ENCODE data around the gene ALG3. TPM values are rescaled to one million over a fixed set of nuclear protein-coding genes. Genes with fewer than 3 reads are reported as not detected.

Gene ALG3
- total RNA-seq, 4 donors from 2014 or later, result 45.8 to 63.9 (median 54.6) TPM

DNA sequence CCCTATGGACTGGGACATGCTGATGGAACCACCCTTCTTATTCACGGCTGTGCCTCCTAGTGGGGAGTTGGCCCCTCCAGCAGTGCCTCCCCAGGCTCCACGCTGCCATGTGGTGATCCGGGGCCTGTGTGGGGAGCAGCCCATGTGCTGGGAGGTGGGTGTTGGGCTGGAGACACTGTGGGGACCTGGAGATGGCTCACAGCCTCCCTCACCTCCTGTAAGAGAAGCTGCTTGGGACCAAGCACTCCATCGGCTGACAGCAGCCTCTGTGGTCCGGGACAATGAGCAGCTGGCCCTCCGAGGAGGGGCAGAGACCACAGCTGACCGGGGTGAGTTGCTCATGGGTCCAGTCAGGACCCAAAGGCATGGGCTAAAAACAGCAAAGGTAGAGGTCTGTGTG, 9.1 kb downstream of the ALG3 start:
- Histone ChIP-seq H3K27ac (no peak overlapping the region), H3K36me3 (peaks cover 15 to 30% (median 23%) of the 10 kb centered on the region in 3 donors), H3K4me1 (peaks cover 0 to 14% (median 7%) of the 10 kb centered on the region in 3 donors), H3K4me3 (no peak overlapping the region), H3K9me3 (no peaks in the 10 kb centered on the region), H3K27me3 (peaks cover 0 to 39% (median 0%) of the 10 kb centered on the region in 4 donors)
- TF ChIP-seq, protein P1, sequence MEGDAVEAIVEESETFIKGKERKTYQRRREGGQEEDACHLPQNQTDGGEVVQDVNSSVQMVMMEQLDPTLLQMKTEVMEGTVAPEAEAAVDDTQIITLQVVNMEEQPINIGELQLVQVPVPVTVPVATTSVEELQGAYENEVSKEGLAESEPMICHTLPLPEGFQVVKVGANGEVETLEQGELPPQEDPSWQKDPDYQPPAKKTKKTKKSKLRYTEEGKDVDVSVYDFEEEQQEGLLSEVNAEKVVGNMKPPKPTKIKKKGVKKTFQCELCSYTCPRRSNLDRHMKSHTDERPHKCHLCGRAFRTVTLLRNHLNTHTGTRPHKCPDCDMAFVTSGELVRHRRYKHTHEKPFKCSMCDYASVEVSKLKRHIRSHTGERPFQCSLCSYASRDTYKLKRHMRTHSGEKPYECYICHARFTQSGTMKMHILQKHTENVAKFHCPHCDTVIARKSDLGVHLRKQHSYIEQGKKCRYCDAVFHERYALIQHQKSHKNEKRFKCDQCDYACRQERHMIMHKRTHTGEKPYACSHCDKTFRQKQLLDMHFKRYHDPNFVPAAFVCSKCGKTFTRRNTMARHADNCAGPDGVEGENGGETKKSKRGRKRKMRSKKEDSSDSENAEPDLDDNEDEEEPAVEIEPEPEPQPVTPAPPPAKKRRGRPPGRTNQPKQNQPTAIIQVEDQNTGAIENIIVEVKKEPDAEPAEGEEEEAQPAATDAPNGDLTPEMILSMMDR (IDR thresholded peaks at IDR 0.05), result no peak
- no peak for TF ChIP-seq POLR2A (IDR thresholded peaks at IDR 0.05)
- 40 to 83% methylated on average over 1 to 2 of the region's 7 CpGs for WGBS, 2 donors
- intact Hi-C loops (cut with DNase I), result loop anchor here (5.0 kb wide), 1 partner anchor 92 kb away; no protein-coding TSS in a partner anchor
- DNase-seq, result no peak

DNA sequence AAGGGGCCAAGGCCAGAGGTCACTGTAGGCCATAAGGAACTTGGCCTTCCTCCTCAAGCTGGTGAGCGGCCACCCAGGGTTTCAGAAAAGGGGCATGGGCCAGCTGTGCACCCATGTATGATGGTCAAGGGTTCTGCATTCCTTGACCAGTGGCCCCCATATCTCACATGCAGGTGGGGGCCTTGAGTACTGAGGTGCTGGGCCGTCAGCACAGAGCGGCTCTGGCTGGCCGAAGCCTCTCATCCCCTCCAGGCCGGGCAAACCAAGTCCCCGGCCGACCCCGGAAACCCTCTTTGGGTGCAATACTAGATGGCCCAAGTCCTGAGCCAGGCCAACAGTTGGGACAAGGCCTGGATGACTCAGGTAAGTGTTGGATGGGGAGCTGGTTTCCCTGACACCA, 9.5 kb downstream of the ALG3 start:
- no peak for DNase-seq
- TF ChIP-seq POLR2A (IDR thresholded peaks at IDR 0.05), result no peak
- TF ChIP-seq, protein P1 (IDR thresholded peaks at IDR 0.05), result no peak
- WGBS, 2 donors, result 78 to 94% methylated on average over 1 to 8 of the region's 8 CpGs
- Histone ChIP-seq H3K4me1 (peaks cover 0 to 18% (median 7%) of the 10 kb centered on the region in 3 donors), H3K27me3 (peaks cover 0 to 43% (median 0%) of the 10 kb centered on the region in 4 donors), H3K27ac (no peak overlapping the region), H3K9me3 (no peaks in the 10 kb centered on the region), H3K36me3 (peaks cover 10 to 25% (median 18%) of the 10 kb centered on the region in 3 donors), H3K4me3 (no peak overlapping the region)
- intact Hi-C loops (cut with DNase I), result no loop called here

DNA sequence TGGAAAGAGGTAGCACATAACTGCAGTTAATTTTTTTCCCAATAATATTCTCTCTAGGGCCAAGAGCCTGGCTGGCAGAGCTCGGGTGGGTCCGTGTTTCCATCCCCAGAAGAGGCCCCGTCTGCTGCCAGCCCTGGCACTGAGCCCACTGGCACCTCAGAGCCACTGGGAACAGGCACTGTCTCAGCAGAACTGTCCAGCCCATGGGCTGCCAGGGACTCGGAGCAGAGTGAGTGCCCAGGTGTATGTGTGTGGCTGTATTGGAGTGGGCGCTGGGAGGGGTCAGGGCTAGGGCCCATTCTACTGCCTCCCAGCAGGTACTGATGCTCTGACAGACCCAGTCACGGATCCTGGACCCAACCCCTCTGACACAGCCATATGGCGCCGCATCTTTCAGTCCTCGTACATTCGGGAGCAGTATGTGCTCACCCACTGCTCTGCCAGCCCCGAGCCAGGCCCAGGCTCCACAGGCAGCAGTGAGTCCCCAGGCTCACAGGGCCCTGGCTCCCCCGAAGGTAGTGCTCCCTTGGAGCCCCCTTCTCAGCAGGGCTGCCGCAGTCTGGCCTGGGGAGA, 10.4 kb downstream of the ALG3 start:
- Histone ChIP-seq H3K27ac (no peak overlapping the region), H3K9me3 (no peaks in the 10 kb centered on the region), H3K4me1 (peaks cover 0 to 23% (median 7%) of the 10 kb centered on the region in 3 donors), H3K4me3 (no peak overlapping the region), H3K36me3 (peaks cover 1 to 16% (median 11%) of the 10 kb centered on the region in 3 donors), H3K27me3 (peaks cover 0 to 52% (median 0%) of the 10 kb centered on the region in 4 donors)
- no peak for DNase-seq
- intact Hi-C loops (cut with DNase I), result no loop called here
- 56 to 63% methylated on average over 7 to 11 of the region's 13 CpGs for WGBS, 2 donors
- TF ChIP-seq, protein P1 (IDR thresholded peaks at IDR 0.05), result no peak
- TF ChIP-seq POLR2A (IDR thresholded peaks at IDR 0.05), result no peak

DNA sequence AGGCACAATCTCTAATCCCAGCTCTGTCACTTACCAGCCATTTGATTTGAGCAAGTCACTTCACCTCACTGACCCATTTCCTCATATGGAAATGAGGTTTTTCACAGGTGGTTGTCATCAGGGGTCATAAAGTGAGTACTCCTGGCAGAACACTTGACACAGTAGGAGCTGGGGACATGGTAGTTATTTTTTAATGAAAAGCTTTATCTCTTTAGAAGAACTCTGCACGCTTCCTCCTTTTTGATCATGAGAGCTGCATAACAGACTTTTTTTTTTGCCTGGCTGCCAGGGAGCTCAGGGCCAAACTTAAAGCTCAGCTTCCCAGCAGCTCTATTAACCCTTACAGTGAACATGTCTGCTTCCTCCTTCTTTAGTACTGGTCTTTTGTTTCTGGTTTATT, 11.0 kb downstream of the ALG3 start:
- Histone ChIP-seq H3K36me3 (peaks cover 0 to 11% (median 7%) of the 10 kb centered on the region in 3 donors), H3K4me1 (peaks cover 0 to 23% (median 7%) of the 10 kb centered on the region in 3 donors), H3K27me3 (peaks cover 0 to 58% (median 0%) of the 10 kb centered on the region in 4 donors), H3K9me3 (no peaks in the 10 kb centered on the region), H3K27ac (no peak overlapping the region), H3K4me3 (no peak overlapping the region)
- WGBS, 2 donors, result 38% methylated on average over 1 of the region's 1 CpG
- DNase-seq, result no peak
- intact Hi-C loops (cut with DNase I), result no loop called here
- TF ChIP-seq, protein P1 (IDR thresholded peaks at IDR 0.05), result no peak
- TF ChIP-seq POLR2A (IDR thresholded peaks at IDR 0.05), result no peak

DNA sequence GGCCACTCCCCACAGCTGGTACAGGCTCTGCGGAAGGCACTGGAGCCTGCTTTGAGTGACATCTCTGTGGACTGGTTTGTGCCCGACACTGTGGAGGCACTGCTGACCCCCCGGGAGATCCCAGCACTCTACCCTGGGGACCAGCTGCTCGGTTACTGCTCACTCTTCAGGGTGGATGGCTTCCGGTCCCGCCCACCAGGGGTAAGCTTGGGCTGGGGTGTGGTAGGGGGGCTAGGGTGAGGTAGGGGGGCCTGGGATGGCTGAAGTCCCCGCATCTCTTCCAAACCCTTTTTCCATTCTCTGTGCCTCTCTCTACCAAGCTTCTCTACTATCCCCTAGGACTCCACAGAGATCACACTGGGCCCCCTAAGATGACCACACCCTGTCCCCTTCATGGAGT, 11.6 kb downstream of the ALG3 start:
- no peak for TF ChIP-seq POLR2A (IDR thresholded peaks at IDR 0.05)
- TF ChIP-seq, protein P1 (IDR thresholded peaks at IDR 0.05), result no peak
- peaks cover 0 to 23% (median 7%) of the 10 kb centered on the region in 3 donors for H3K4me1 ChIP-seq
- DNase-seq, result no peak
- H3K4me3 ChIP-seq, result no peak overlapping the region
- peaks cover 0 to 64% (median 0%) of the 10 kb centered on the region in 4 donors for H3K27me3 ChIP-seq
- 100% methylated on average over 1 of the region's 7 CpGs; no CpG with 5 or more reads in 1 of the 2 donors for WGBS, 2 donors
- H3K27ac ChIP-seq, result no peak overlapping the region
- intact Hi-C loops (cut with DNase I), result no loop called here
- peaks cover 0 to 5% (median under 1%) of the 10 kb centered on the region in 3 donors for H3K36me3 ChIP-seq
- H3K9me3 ChIP-seq, result no peaks in the 10 kb centered on the region

Measured in esophagus squamous epithelium (tissue), 5 donors.